H1 (cell line): ENCODE measurements around the gene PER2. TPM values are rescaled to one million over a fixed set of nuclear protein-coding genes. Genes with fewer than 3 reads are reported as not detected.
A peak's percentile ranks its signal among the peaks of the same experiment; 100 is the strongest.

Experiments
- CTCF ChIA-PET: fragments of 300-600 bp; sonication (Branson Sonifier 250); formaldehyde crosslinking; loops from one replicate; lab custom pipeline; 2021; ENCODE audit not compliant: partially characterized antibody; lab: Charles Lee
- POLR2A ChIA-PET: fragments of 300-600 bp; sonication (Branson Sonifier 250); formaldehyde crosslinking; loops from one replicate; lab custom pipeline; 2021; ENCODE audit warnings: inconsistent platforms; ENCODE audit not compliant: partially characterized antibody; lab: Charles Lee
- DNase-seq, 2 experiments: peaks; one replicate each; pipeline versions ENCODE4 v3.0.0 to v3.0.0-alpha.2; 2010 to 2022; ENCODE audit warnings: low spot score in 2 of 2, low read depth in 1 of 2, mixed read lengths in 1 of 2
- FAIRE-seq: peaks from 2 replicates; lab custom pipeline; 2011; peaks lifted over from hg19 to GRCh38; lab: Jason Lieb, UNC
- H2AFZ ChIP-seq: 2 replicates; pipeline ENCODE4 v1.8.1; 2012; ENCODE audit warnings: low read length, inconsistent platforms
- H2AK5ac ChIP-seq: 2 replicates; pipeline ENCODE4 v1.6.1; 2013; ENCODE audit warnings: low read depth, low read length
- H2BK120ac ChIP-seq: replicated peaks from 2 replicates; pipeline ENCODE3; 2013; ENCODE audit warnings: low read depth, low read length, inconsistent platforms
- H2BK12ac ChIP-seq: 2 replicates; pipeline ENCODE4 v1.6.1; 2013; ENCODE audit warnings: low read depth, low read length
- H2BK15ac ChIP-seq: 2 replicates; pipeline ENCODE4 v1.6.1; 2013; ENCODE audit warnings: low read length
- H2BK20ac ChIP-seq: 2 replicates; pipeline ENCODE4 v1.6.1; 2013; ENCODE audit warnings: low read length
- H2BK5ac ChIP-seq: 2 replicates; pipeline ENCODE4 v1.6.1; 2013; ENCODE audit warnings: low read depth, low read length
- H3K14ac ChIP-seq: 2 replicates; pipeline ENCODE4 v1.6.1; 2013; ENCODE audit warnings: inconsistent platforms; ENCODE audit not compliant: insufficient read length
- H3K18ac ChIP-seq: 2 replicates; pipeline ENCODE4 v1.6.1; 2013; ENCODE audit warnings: low read length; ENCODE audit errors: extremely low read depth
- H3K23ac ChIP-seq: 2 replicates; pipeline ENCODE4 v1.6.1; 2013; ENCODE audit warnings: inconsistent platforms; ENCODE audit not compliant: insufficient read length
- H3K23me2 ChIP-seq: 2 replicates; pipeline ENCODE4 v1.6.1; 2013; ENCODE audit warnings: low read depth, low read length
- H3K27ac ChIP-seq: 2 replicates; pipeline ENCODE4 v1.6.1; 2011; ENCODE audit warnings: low read depth, low read length, inconsistent platforms
- H3K27me3 ChIP-seq, 4 experiments: replicated peaks in 1 of 4; 1 replicate in 1 of 4; 2 replicates in 3 of 4; pipeline versions ENCODE4 v1.6.1 to v1.8.1; 2011 to 2013; ENCODE audit warnings: low read length in 3 of 4, mild to moderate bottlenecking in 3 of 4, inconsistent platforms in 2 of 4, mixed read lengths in 2 of 4, moderate library complexity in 1 of 4; ENCODE audit not compliant: control insufficient read depth in 3 of 4, insufficient read depth in 3 of 4; ENCODE audit errors: extremely low read depth in 1 of 4
- H3K36me3 ChIP-seq, 4 experiments: 2 replicates each; pipeline versions ENCODE4 v1.6.1 to v1.8.1; 2011 to 2013; ENCODE audit warnings: mild to moderate bottlenecking in 4 of 4, low read length in 3 of 4, moderate library complexity in 2 of 4, control low read depth in 1 of 4, inconsistent platforms in 1 of 4; ENCODE audit not compliant: insufficient read depth in 4 of 4, control insufficient read depth in 2 of 4
- H3K4ac ChIP-seq: replicated peaks from 2 replicates; pipeline ENCODE3; 2013; ENCODE audit warnings: low read length, low read depth, mixed read lengths, inconsistent platforms; ENCODE audit not compliant: insufficient read length
- H3K4me1 ChIP-seq, 4 experiments: replicated peaks in 1 of 4; 1 replicate in 1 of 4; 2 replicates in 3 of 4; pipeline versions ENCODE4 v1.6.1 to v1.8.1; 2011 to 2013; ENCODE audit warnings: low read length in 3 of 4, inconsistent platforms in 2 of 4, mixed read lengths in 1 of 4; ENCODE audit not compliant: insufficient read depth in 4 of 4, control insufficient read depth in 3 of 4
- H3K4me2 ChIP-seq, 2 experiments: 2 replicates each; pipeline versions ENCODE4 v1.6.1 to v1.8.1; 2011 to 2013; ENCODE audit warnings: low read depth in 2 of 2, low read length in 2 of 2, control low read depth in 1 of 2, inconsistent platforms in 1 of 2, mild to moderate bottlenecking in 1 of 2; ENCODE audit not compliant: insufficient read depth in 1 of 2
- H3K4me3 ChIP-seq, 4 experiments: fragments of 200-600, 300-600 bp in 1 of 4; sonication (generic), shearing (Covaris generic), sonication (Bioruptor Twin) in 1 of 4; 2 replicates each; pipeline versions ENCODE4 v1.5.1 to v1.8.1; 2011 to 2016; ENCODE audit warnings: low read length in 4 of 4, low read depth in 3 of 4, control low read depth in 2 of 4, inconsistent platforms in 2 of 4, mild to moderate bottlenecking in 2 of 4, mixed read lengths in 1 of 4, moderate library complexity in 1 of 4; ENCODE audit not compliant: insufficient read depth in 2 of 4; ENCODE audit errors: extremely low read depth in 1 of 4
- H3K56ac ChIP-seq: replicated peaks from 2 replicates; pipeline ENCODE3; 2013; ENCODE audit warnings: low read depth, mild to moderate bottlenecking, mixed read lengths, low read length, inconsistent platforms; ENCODE audit not compliant: insufficient read length
- H3K79me1 ChIP-seq: 2 replicates; pipeline ENCODE4 v1.6.1; 2013; ENCODE audit warnings: low read depth, low read length, control low read depth
- H3K79me2 ChIP-seq, 2 experiments: 2 replicates each; pipeline versions ENCODE4 v1.6.1 to v1.8.1; 2012 to 2013; ENCODE audit warnings: low read length in 2 of 2, mild to moderate bottlenecking in 2 of 2, inconsistent platforms in 1 of 2; ENCODE audit not compliant: insufficient read depth in 2 of 2, control insufficient read depth in 1 of 2
- H3K9ac ChIP-seq, 4 experiments: replicated peaks in 1 of 4; 1 replicate in 1 of 4; 2 replicates in 3 of 4; pipeline versions ENCODE4 v1.6.1 to v1.8.1; 2011 to 2013; ENCODE audit warnings: low read depth in 3 of 4, low read length in 3 of 4, control low read depth in 2 of 4, mild to moderate bottlenecking in 2 of 4, moderate library complexity in 2 of 4, inconsistent platforms in 1 of 4; ENCODE audit errors: extremely low read depth in 1 of 4
- H3K9me3 ChIP-seq, 2 experiments: 2 replicates each; pipeline versions ENCODE4 v1.6.1 to v1.8.1; 2012 to 2013; ENCODE audit warnings: mild to moderate bottlenecking in 2 of 2, moderate library complexity in 2 of 2, control low read depth in 1 of 2, inconsistent platforms in 1 of 2, low read depth in 1 of 2, low read length in 1 of 2, mixed read lengths in 1 of 2; ENCODE audit not compliant: insufficient read depth in 2 of 2
- H4K20me1 ChIP-seq, 2 experiments: replicated peaks in 1 of 2; 2 replicates each; pipeline versions ENCODE3 to v1.8.1; 2011 to 2013; ENCODE audit warnings: inconsistent platforms in 2 of 2, low read length in 2 of 2, mild to moderate bottlenecking in 1 of 2; ENCODE audit not compliant: insufficient read depth in 2 of 2, control insufficient read depth in 1 of 2
- H4K5ac ChIP-seq: 2 replicates; pipeline ENCODE4 v1.6.1; 2013; ENCODE audit warnings: low read length, low read depth, mixed read lengths, inconsistent platforms; ENCODE audit not compliant: insufficient read length
- H4K8ac ChIP-seq: 2 replicates; pipeline ENCODE4 v1.8.0; 2013; ENCODE audit warnings: mild to moderate bottlenecking, moderate library complexity, low read length, inconsistent platforms; ENCODE audit not compliant: insufficient read depth; ENCODE audit errors: extremely low read depth
- H4K91ac ChIP-seq: replicated peaks from 2 replicates; pipeline ENCODE3; 2013; ENCODE audit warnings: low read length, mixed read lengths, inconsistent platforms; ENCODE audit not compliant: insufficient read length
- EP300 ChIP-seq, 2 experiments: IDR thresholded peaks; 1 replicate in 1 of 2; 2 replicates in 1 of 2; pipeline ENCODE4 v1.6.1; 2011 to 2012; ENCODE audit warnings: low read depth in 2 of 2, low read length in 2 of 2, mild to moderate bottlenecking in 2 of 2, borderline replicate concordance in 1 of 2, inconsistent platforms in 1 of 2, moderate library complexity in 1 of 2
- WGBS, 2 experiments: shearing (Covaris generic) in 1 of 2; methylation state at CpG; one replicate each; pipeline versions ENCODE4 v1.1.6 to v1.1.7; 2013 to 2015; ENCODE audit warnings: low lambda C conversion rate in 2 of 2, mixed read lengths in 2 of 2, inconsistent platforms in 1 of 2, low coverage in 1 of 2, missing lambda C conversion rate in 1 of 2; ENCODE audit not compliant: insufficient replicate concordance in 2 of 2, insufficient coverage in 1 of 2, insufficient read length in 1 of 2; ENCODE audit errors: extremely low coverage in 1 of 2, missing lambda C conversion rate in 1 of 2; 5-methylcytosine and 5-hydroxymethylcytosine counted together
- polyA plus RNA-seq, 7 experiments: library from polyadenylated mRNA; depleted of rRNA in 3 of 7; stranded (reverse) in 5 of 7; unstranded in 2 of 7; fragments of >200 nt in 5 of 7; fragments of 200-250 nt in 2 of 7; gene quantifications; 1 replicate in 5 of 7; 2 replicates in 1 of 7; 4 replicates in 1 of 7; pipeline versions ENCODE4 v1.2.1 to v1.2.3, GENCODE V29; 2011 to 2013; ENCODE audit warnings: missing spikeins in 2 of 7, mixed read lengths in 2 of 7
- total RNA-seq: library from RNA; stranded (reverse); fragmentation: NEBNext Ultra II Directional; extraction: Animal tissue kit (Norgen Biotek cat#: 25700); gene quantifications from 2 replicates; pipeline ENCODE4 v1.2.1, GENCODE V29; 2021

Gene PER2
- total and polyA plus RNA-seq, 2 of the 8 experiments (the other 6 are each of a cell fraction or from before 2014, with no cell fraction given): 0.91 to 5.5 TPM

DNA sequence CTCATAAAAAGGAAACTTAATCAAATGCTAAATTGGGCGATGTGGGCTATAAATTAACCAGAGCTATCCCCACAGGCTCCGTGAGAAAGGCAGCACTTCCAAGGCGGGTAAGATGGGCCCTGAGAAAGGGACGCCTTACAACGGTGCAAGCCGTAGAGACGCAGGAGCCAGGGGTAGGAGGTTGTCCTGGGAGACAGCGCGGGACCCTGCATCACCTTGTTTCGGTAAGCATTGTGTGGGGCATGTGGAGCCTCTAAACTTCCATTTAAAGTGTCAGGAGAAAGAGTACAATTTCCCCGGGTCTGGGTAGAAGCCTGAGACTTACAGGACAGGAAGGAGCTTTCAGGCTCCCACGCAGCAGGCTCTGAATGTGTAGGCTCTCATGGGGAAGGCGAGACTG lies 1.2 kb upstream of the PER2 start:
- H3K4me3 ChIP-seq: peak overlapping the region; percentile 48 to 84 (median 68); a peak in 7 of 8 replicates
- H3K27me3 ChIP-seq: peaks cover 0 to 10% (median 2%) of the 10 kb centered on the region in 4 experiments; a peak in 2 of 7 replicates
- no peak overlapping the region for H2BK20ac ChIP-seq
- no peak for DNase-seq
- no peak overlapping the region for H2BK120ac ChIP-seq
- peak overlapping the region; percentile 63; the same call in 1 of the 2 replicates for H2AFZ ChIP-seq
- H3K9me3 ChIP-seq: no peaks in the 10 kb centered on the region
- no peak for FAIRE-seq
- H2BK15ac ChIP-seq: no peak overlapping the region
- no peak overlapping the region for H3K23ac ChIP-seq
- H3K27ac ChIP-seq: no peak overlapping the region
- peaks cover 0 to 2% of the 10 kb centered on the region in 2 experiments; a peak in 1 of 4 replicates for H3K79me2 ChIP-seq
- H3K36me3 ChIP-seq: no peaks in the 10 kb centered on the region
- peaks cover 1 to 5% of the 10 kb centered on the region in 2 experiments for H4K20me1 ChIP-seq
- H3K4ac ChIP-seq: no peak overlapping the region
- H3K9ac ChIP-seq: peak overlapping the region in 2 of 4 experiments; percentile 15 to 32; a peak in 2 of 7 replicates
- ChIA-PET CTCF (interaction anchor here (1.0 to 4.4 kb wide), 11 partner anchors 10 to 150 kb away, joined by 3 to 40 read pairs (median 5); no protein-coding TSS in a partner anchor), POLR2A (interaction anchor here (0.8 to 2.9 kb wide), 10 partner anchors 9 to 120 kb away, joined by 3 to 15 read pairs (median 4); no protein-coding TSS in a partner anchor)
- 37% methylated on average over 13 of the region's 13 CpGs; no CpG with 5 or more reads in 1 of the 2 experiments for WGBS, 2 experiments
- 0 out of 2 replicates have a peak overlapping the region, but pooled peaks have one; percentile 60 for H2BK12ac ChIP-seq
- no peak overlapping the region for H4K5ac ChIP-seq
- no peak overlapping the region for H2AK5ac ChIP-seq
- peaks cover 7 to 25% (median 18%) of the 10 kb centered on the region in 4 experiments for H3K4me1 ChIP-seq
- peak overlapping the region; percentile 80 to 82 for H3K4me2 ChIP-seq
- peaks cover 12% of the 10 kb centered on the region for H3K23me2 ChIP-seq
- no peak overlapping the region for H2BK5ac ChIP-seq
- H3K18ac ChIP-seq: no peak overlapping the region
- no peak overlapping the region for H3K14ac ChIP-seq
- H4K91ac ChIP-seq: no peak overlapping the region
- H3K79me1 ChIP-seq: no peaks in the 10 kb centered on the region; the same call in 1 of the 2 replicates
- no peak overlapping the region for H3K56ac ChIP-seq
- no peak overlapping the region for H4K8ac ChIP-seq
- TF ChIP-seq EP300 (IDR thresholded peaks at IDR 0.05; ENCODE audit: borderline replicate concordance in 1 of 2, low read depth in 2 of 2, low read length in 2 of 2): no peak
